HepG2 (cell line): ENCODE results near the gene TESK1. TPM values are rescaled to one million over a fixed set of nuclear protein-coding genes. Genes with fewer than 3 reads are reported as not detected.

Experiments
- ATF3 ChIP-seq: sonication (generic); formaldehyde crosslinking; IDR thresholded peaks from 2 replicates; pipeline ENCODE4 v1.4.0; 2020; ENCODE audit warnings: missing genetic modification reagents
- CSRNP1 ChIP-seq: sonication (generic); formaldehyde crosslinking; IDR thresholded peaks from 2 replicates; pipeline ENCODE4 v1.8.1; 2023; ENCODE audit warnings: mild to moderate bottlenecking, missing genetic modification reagents
- DDIT3 ChIP-seq: sonication (generic); formaldehyde crosslinking; IDR thresholded peaks from 2 replicates; pipeline ENCODE4 v1.4.0; 2020; ENCODE audit warnings: mild to moderate bottlenecking, missing genetic modification reagents
- RAD51 ChIP-seq: fragments of 450-650 bp; IDR thresholded peaks from 2 replicates; pipeline ENCODE4 v1.6.1; 2016; ENCODE audit warnings: borderline replicate concordance
- RERE ChIP-seq: IDR thresholded peaks from 2 replicates; pipeline ENCODE4 v1.6.1; 2016; ENCODE audit warnings: low read depth, missing genetic modification reagents, missing compliant biosample characterization
- SALL2 ChIP-seq: sonication (generic); formaldehyde crosslinking; IDR thresholded peaks from 2 replicates; pipeline ENCODE4 v1.8.1; 2023; ENCODE audit warnings: mild to moderate bottlenecking, missing genetic modification reagents, inconsistent platforms
- SETDB1 ChIP-seq: sonication (generic); formaldehyde crosslinking; IDR thresholded peaks from 2 replicates; pipeline ENCODE4 v1.5.1; 2020; ENCODE audit warnings: missing genetic modification reagents, mild to moderate bottlenecking, borderline replicate concordance
- SIX4 ChIP-seq: sonication (generic); formaldehyde crosslinking; IDR thresholded peaks from 2 replicates; pipeline ENCODE4 v1.4.0; 2020; ENCODE audit warnings: missing genetic modification reagents
- SNRNP70 ChIP-seq: fragments of 200-400 bp; formaldehyde crosslinking; IDR thresholded peaks from 2 replicates; pipeline ENCODE4 v1.6.1; 2017; ENCODE audit warnings: mild to moderate bottlenecking, low read depth, low read length, moderate library complexity
- TBP ChIP-seq: sonication (generic); formaldehyde crosslinking; IDR thresholded peaks from 2 replicates; pipeline ENCODE4 v1.5.0; 2020; ENCODE audit warnings: missing genetic modification reagents
- TMF1 ChIP-seq: sonication (generic); formaldehyde crosslinking; IDR thresholded peaks from 2 replicates; pipeline ENCODE4 v1.8.1; 2022; ENCODE audit warnings: low read depth, missing genetic modification reagents
- TRIM24 ChIP-seq: sonication (generic); formaldehyde crosslinking; IDR thresholded peaks from 2 replicates; pipeline ENCODE4 v1.8.0; 2022; ENCODE audit warnings: mild to moderate bottlenecking, missing genetic modification reagents
- ZBTB7B ChIP-seq: sonication (generic); formaldehyde crosslinking; IDR thresholded peaks from 2 replicates; pipeline ENCODE4 v1.4.0; 2020; ENCODE audit warnings: missing genetic modification reagents
- ZNF276 ChIP-seq: sonication (generic); formaldehyde crosslinking; IDR thresholded peaks from 2 replicates; pipeline ENCODE4 v1.4.0; 2020; ENCODE audit warnings: mild to moderate bottlenecking, low read depth, missing genetic modification reagents
- ZNF30 ChIP-seq: sonication (generic); formaldehyde crosslinking; IDR thresholded peaks from 2 replicates; pipeline ENCODE4 v1.5.0; 2020; ENCODE audit warnings: mild to moderate bottlenecking, missing genetic modification reagents
- ZNF552 ChIP-seq: sonication (generic); formaldehyde crosslinking; IDR thresholded peaks from 2 replicates; pipeline ENCODE4 v1.9.0; 2022; ENCODE audit warnings: missing genetic modification reagents, mild to moderate bottlenecking, borderline replicate concordance
- ZNF883 ChIP-seq: sonication (generic); formaldehyde crosslinking; IDR thresholded peaks from 2 replicates; pipeline ENCODE4 v1.5.1; 2020; ENCODE audit warnings: mild to moderate bottlenecking, missing genetic modification reagents; ENCODE audit errors: not compliant biosample characterization
- ZUFSP ChIP-seq: sonication (generic); formaldehyde crosslinking; IDR thresholded peaks from 2 replicates; pipeline ENCODE4 v1.9.0; 2021; ENCODE audit warnings: missing genetic modification reagents, mild to moderate bottlenecking, borderline replicate concordance
- polyA plus RNA-seq, 8 experiments: library from polyadenylated mRNA; depleted of rRNA in 3 of 8; stranded (reverse) in 7 of 8; unstranded in 1 of 8; fragments of >200 nt; fragmentation: Illumina TruSeq in 4 of 8; extraction: Trizol in 4 of 8; gene quantifications; 2 replicates each; pipeline versions ENCODE4 v1.2.1 to v1.2.3, GENCODE V29; 2011 to 2016; ENCODE audit warnings: low read depth in 4 of 8, missing spikeins in 1 of 8, mixed read lengths in 1 of 8; ENCODE audit not compliant: insufficient read depth in 1 of 8
- total RNA-seq, 5 experiments: library from RNA; depleted of rRNA; stranded (reverse); fragments of >200 nt; fragmentation: Illumina TruSeq; extraction: Trizol; gene quantifications; 2 replicates each; pipeline ENCODE4 v1.2.3, GENCODE V29; 2016; ENCODE audit warnings: low read depth in 1 of 5

Gene TESK1
- total and polyA plus RNA-seq, 2 of the 13 experiments (the other 11 are each of a cell fraction or from before 2014, with no cell fraction given) = 7.3 to 13.6 TPM

DNA sequence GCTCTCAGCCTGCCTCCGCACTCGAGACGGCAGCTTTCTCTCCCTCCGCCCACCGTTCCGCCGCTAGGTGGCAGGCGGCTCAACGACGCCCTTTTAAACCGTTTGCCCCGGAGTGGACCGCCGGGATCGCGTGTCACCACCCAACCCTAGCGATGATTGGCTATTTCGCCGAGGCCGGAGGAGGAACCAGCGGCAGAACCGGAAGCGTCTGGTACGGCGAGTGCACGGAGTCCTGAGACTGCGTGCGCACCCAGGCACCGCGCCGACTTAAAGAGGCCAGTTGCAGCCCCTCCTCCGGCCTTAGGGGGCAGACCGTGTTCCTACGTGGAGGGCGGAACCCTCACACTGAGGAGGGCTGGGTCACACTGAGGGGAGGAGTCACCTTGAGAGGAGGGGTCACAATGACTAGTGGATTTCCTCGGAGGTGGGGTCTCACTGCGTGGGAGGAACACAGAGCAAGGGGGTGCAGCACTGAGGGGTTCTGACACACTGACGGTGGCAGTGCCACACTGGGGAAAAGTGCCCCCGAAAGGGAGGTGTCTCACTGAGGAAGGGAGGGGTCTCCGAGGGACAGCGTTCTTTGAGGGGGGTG lies 980 bp upstream of the TESK1 start (continued):
- peak; percentile 87; the same call in 1 of the 2 replicates for TF ChIP-seq CSRNP1 (CRISPR knock-in tag)
- no peak for TF ChIP-seq RERE (CRISPR knock-in tag)
- TF ChIP-seq TRIM24 (CRISPR knock-in tag) = no peak
- no peak for TF ChIP-seq ZNF552 (CRISPR knock-in tag)
- peak; percentile 86 for TF ChIP-seq ZNF276 (CRISPR knock-in tag)
- peak; percentile 76; the same call in 1 of the 2 replicates for TF ChIP-seq SIX4 (CRISPR knock-in tag)
- peak; percentile 66 for TF ChIP-seq ZNF883
- no peak for TF ChIP-seq TBP (CRISPR knock-in tag)
- no peak for TF ChIP-seq ZUFSP (CRISPR knock-in tag)
- TF ChIP-seq DDIT3 (CRISPR knock-in tag) = no peak
- TF ChIP-seq SETDB1 (CRISPR knock-in tag) = no peak
- TF ChIP-seq ZBTB7B = peak; percentile 64; the same call in 1 of the 2 replicates
- no peak; the same call in 1 of the 2 replicates for TF ChIP-seq SALL2 (CRISPR knock-in tag)
- TF ChIP-seq SNRNP70 = no peak
- no peak for TF ChIP-seq ZNF30
- TF ChIP-seq ATF3 (CRISPR knock-in tag) = 0 out of 2 replicates have a peak, but pooled peaks have one; percentile 19
- TF ChIP-seq TMF1 (CRISPR knock-in tag) = 0 out of 2 replicates have a peak, but pooled peaks have one; percentile 24
- TF ChIP-seq RAD51 = no peak
